ENCODE data around the gene PITPNB.

DNA sequence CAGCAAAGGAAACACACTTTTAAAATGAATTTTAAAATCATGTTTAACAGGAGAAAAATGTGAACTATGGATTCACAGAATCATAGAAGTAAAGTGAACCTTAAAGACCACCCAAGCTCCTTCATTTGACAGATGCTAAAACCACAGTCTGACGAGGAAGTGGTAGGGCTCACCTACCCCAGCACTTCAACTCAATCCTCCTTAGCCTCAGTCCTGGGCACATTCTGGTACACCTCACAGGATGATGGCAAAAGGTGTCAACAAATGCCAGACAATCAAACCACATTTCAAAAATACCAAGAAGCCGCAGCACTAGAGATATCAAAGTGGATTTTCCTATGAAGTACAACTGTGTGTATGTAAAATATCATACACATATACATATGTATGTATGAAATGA is 43.1 kb downstream of the PITPNB start:
- TF ChIP-seq, protein P1, sequence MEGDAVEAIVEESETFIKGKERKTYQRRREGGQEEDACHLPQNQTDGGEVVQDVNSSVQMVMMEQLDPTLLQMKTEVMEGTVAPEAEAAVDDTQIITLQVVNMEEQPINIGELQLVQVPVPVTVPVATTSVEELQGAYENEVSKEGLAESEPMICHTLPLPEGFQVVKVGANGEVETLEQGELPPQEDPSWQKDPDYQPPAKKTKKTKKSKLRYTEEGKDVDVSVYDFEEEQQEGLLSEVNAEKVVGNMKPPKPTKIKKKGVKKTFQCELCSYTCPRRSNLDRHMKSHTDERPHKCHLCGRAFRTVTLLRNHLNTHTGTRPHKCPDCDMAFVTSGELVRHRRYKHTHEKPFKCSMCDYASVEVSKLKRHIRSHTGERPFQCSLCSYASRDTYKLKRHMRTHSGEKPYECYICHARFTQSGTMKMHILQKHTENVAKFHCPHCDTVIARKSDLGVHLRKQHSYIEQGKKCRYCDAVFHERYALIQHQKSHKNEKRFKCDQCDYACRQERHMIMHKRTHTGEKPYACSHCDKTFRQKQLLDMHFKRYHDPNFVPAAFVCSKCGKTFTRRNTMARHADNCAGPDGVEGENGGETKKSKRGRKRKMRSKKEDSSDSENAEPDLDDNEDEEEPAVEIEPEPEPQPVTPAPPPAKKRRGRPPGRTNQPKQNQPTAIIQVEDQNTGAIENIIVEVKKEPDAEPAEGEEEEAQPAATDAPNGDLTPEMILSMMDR (IDR thresholded peaks at IDR 0.05; ENCODE audit: low read depth, low read length) = no peak
- no peak for TF ChIP-seq EZH2phosphoT487 (IDR thresholded peaks at IDR 0.05; ENCODE audit: low read depth)

All from OCI-LY3 (cell line).